ENCODE results near the gene C1orf167.

The C1orf167 gene

DNA sequence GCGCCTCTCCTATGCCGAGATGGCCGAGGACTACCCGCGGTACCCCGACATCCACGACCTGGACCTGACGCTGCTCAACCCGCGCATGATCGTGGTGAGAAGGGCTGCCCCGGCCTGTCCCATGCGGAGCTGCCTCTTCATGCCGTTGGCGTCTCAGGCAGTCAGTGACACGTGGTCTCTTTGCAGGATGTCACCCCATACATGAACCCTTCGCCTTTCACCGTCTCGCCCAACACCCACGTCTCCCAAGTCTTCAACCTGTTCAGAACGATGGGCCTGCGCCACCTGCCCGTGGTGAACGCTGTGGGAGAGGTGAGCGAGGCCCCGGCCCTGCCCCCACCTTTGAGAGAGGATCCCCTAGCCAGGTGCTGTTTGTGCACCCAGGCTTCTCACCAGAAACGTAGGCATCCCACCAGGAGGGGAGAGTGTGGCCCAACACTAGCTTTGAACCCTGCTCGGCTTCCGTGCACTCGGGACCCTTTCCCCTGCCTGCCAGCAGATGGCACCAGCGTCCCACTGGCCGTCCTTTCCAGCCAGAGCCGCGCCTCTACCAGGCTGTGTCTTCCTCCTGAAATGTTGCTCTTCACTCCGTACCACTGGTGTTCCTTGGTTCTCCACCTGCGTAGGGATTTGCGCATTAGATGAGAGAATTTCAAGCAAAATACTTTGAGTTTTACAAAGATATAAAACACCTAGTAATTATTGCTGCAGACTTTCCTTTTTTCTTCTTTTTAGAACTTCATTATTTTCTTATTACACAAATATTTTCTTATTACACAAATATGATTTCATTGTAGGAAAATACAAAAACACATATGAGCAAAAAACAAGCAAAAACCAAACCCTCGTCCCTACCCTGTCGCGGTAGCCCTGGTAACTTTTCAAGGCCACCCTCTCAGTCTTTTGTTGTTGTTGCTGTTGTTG is 76.6 kb downstream of the C1orf167 start:
- peak; percentile 36 to 71 (median 46) for DNase-seq

Measured in activated naive CD4-positive, alpha-beta T cell (primary cell).